ENCODE measurements around the gene CEP350. TPM values are rescaled to one million over a fixed set of nuclear protein-coding genes. Genes with fewer than 3 reads are reported as not detected.

The CEP350 gene
- polyA plus RNA-seq, 2 donors = 5.0 to 5.2 TPM

- no peaks in the 10 kb centered on the region for H3K9me3 ChIP-seq (ENCODE audit: control insufficient read depth in 2 of 2, insufficient read depth in 1 of 2, low read depth in 1 of 2, low read length in 1 of 2)
- peaks cover 0 to 2% of the 10 kb centered on the region in 2 donors for H3K36me3 ChIP-seq (ENCODE audit: control insufficient read depth in 2 of 2, insufficient read depth in 2 of 2, low read length in 1 of 2)
- 94 to 96% methylated on average over 3 of the region's 3 CpGs for WGBS, 2 donors
- H3K27ac ChIP-seq (ENCODE audit: low read depth in 2 of 2, low read length in 1 of 2) = no peak overlapping the region
- H3K4me1 ChIP-seq (ENCODE audit: control insufficient read depth in 2 of 2, insufficient read depth in 2 of 2, low read length in 1 of 2) = no peaks in the 10 kb centered on the region
- no peaks in the 10 kb centered on the region for H3K27me3 ChIP-seq (ENCODE audit: control insufficient read depth in 1 of 2, insufficient read depth in 2 of 2, low read length in 2 of 2)
- H3K4me3 ChIP-seq (ENCODE audit: low read depth in 1 of 2, low read length in 2 of 2) = no peak overlapping the region
Observed at GRCh38 chr1:180026556-180026955, 71.9 kb downstream of the CEP350 start.

GRCh38 chr1:180027949-180028445 is 73.4 kb downstream of the CEP350 start:
- H3K36me3 ChIP-seq (ENCODE audit: control insufficient read depth in 2 of 2, insufficient read depth in 2 of 2, low read length in 1 of 2) = no peaks in the 10 kb centered on the region
- peak overlapping the region in 1 of 2 donors; percentile 14 for H3K27ac ChIP-seq (ENCODE audit: low read depth in 2 of 2, low read length in 1 of 2)

GRCh38 chr1:180028864-180029263 is 74.3 kb downstream of the CEP350 start:
- no peak overlapping the region for H3K4me3 ChIP-seq (ENCODE audit: low read depth in 1 of 2, low read length in 2 of 2)
- H3K27me3 ChIP-seq (ENCODE audit: control insufficient read depth in 1 of 2, insufficient read depth in 2 of 2, low read length in 2 of 2) = no peaks in the 10 kb centered on the region
- H3K27ac ChIP-seq (ENCODE audit: low read depth in 2 of 2, low read length in 1 of 2) = no peak overlapping the region
- H3K4me1 ChIP-seq (ENCODE audit: control insufficient read depth in 2 of 2, insufficient read depth in 2 of 2, low read length in 1 of 2) = no peaks in the 10 kb centered on the region
- H3K9me3 ChIP-seq (ENCODE audit: control insufficient read depth in 2 of 2, insufficient read depth in 1 of 2, low read depth in 1 of 2, low read length in 1 of 2) = no peaks in the 10 kb centered on the region
- WGBS, 2 donors = 83 to 91% methylated on average over 1 of the region's 1 CpG
- H3K36me3 ChIP-seq (ENCODE audit: control insufficient read depth in 2 of 2, insufficient read depth in 2 of 2, low read length in 1 of 2) = peaks cover 0 to 2% of the 10 kb centered on the region in 2 donors

More at GRCh38 chr1:180027949-180028445, 73.4 kb downstream of the CEP350 start:
- Histone ChIP-seq H3K4me3 (ENCODE audit: low read depth in 1 of 2, low read length in 2 of 2) (no peak overlapping the region), H3K27me3 (ENCODE audit: control insufficient read depth in 1 of 2, insufficient read depth in 2 of 2, low read length in 2 of 2) (no peaks in the 10 kb centered on the region), H3K9me3 (ENCODE audit: control insufficient read depth in 2 of 2, insufficient read depth in 1 of 2, low read depth in 1 of 2, low read length in 1 of 2) (no peaks in the 10 kb centered on the region), H3K4me1 (ENCODE audit: control insufficient read depth in 2 of 2, insufficient read depth in 2 of 2, low read length in 1 of 2) (no peaks in the 10 kb centered on the region)
- WGBS, 2 donors = 72 to 73% methylated on average over 2 of the region's 2 CpGs

- H3K9me3 ChIP-seq (ENCODE audit: control insufficient read depth in 2 of 2, insufficient read depth in 1 of 2, low read depth in 1 of 2, low read length in 1 of 2) = no peaks in the 10 kb centered on the region
- H3K4me1 ChIP-seq (ENCODE audit: control insufficient read depth in 2 of 2, insufficient read depth in 2 of 2, low read length in 1 of 2) = no peaks in the 10 kb centered on the region
- H3K27ac ChIP-seq (ENCODE audit: low read depth in 2 of 2, low read length in 1 of 2) = no peak overlapping the region
- no peak overlapping the region for H3K4me3 ChIP-seq (ENCODE audit: low read depth in 1 of 2, low read length in 2 of 2)
- H3K27me3 ChIP-seq (ENCODE audit: control insufficient read depth in 1 of 2, insufficient read depth in 2 of 2, low read length in 2 of 2) = no peaks in the 10 kb centered on the region
- WGBS, 2 donors = 64 to 68% methylated on average over 7 of the region's 7 CpGs
- H3K36me3 ChIP-seq (ENCODE audit: control insufficient read depth in 2 of 2, insufficient read depth in 2 of 2, low read length in 1 of 2) = peaks cover 2 to 3% of the 10 kb centered on the region in 2 donors
Observed at GRCh38 chr1:180029524-180030135, 75.0 kb downstream of the CEP350 start.

- H3K9me3 ChIP-seq (ENCODE audit: control insufficient read depth in 2 of 2, insufficient read depth in 1 of 2, low read depth in 1 of 2, low read length in 1 of 2) = no peaks in the 10 kb centered on the region
- no peak overlapping the region for H3K27ac ChIP-seq (ENCODE audit: low read depth in 2 of 2, low read length in 1 of 2)
- no peak overlapping the region for H3K4me3 ChIP-seq (ENCODE audit: low read depth in 1 of 2, low read length in 2 of 2)
- WGBS, 2 donors = 82 to 91% methylated on average over 1 of the region's 1 CpG
- no peaks in the 10 kb centered on the region for H3K4me1 ChIP-seq (ENCODE audit: control insufficient read depth in 2 of 2, insufficient read depth in 2 of 2, low read length in 1 of 2)
- no peaks in the 10 kb centered on the region for H3K27me3 ChIP-seq (ENCODE audit: control insufficient read depth in 1 of 2, insufficient read depth in 2 of 2, low read length in 2 of 2)
- H3K36me3 ChIP-seq (ENCODE audit: control insufficient read depth in 2 of 2, insufficient read depth in 2 of 2, low read length in 1 of 2) = peaks cover 2 to 3% of the 10 kb centered on the region in 2 donors
Observed at GRCh38 chr1:180031664-180032063, 77.1 kb downstream of the CEP350 start.

GRCh38 chr1:180033390-180033789 is 78.8 kb downstream of the CEP350 start:
- H3K4me3 ChIP-seq (ENCODE audit: low read depth in 1 of 2, low read length in 2 of 2) = no peak overlapping the region
- no peaks in the 10 kb centered on the region for H3K4me1 ChIP-seq (ENCODE audit: control insufficient read depth in 2 of 2, insufficient read depth in 2 of 2, low read length in 1 of 2)
- 0 to 55% methylated on average over 1 of the region's 1 CpG for WGBS, 2 donors
- no peak overlapping the region for H3K27ac ChIP-seq (ENCODE audit: low read depth in 2 of 2, low read length in 1 of 2)
- no peaks in the 10 kb centered on the region for H3K9me3 ChIP-seq (ENCODE audit: control insufficient read depth in 2 of 2, insufficient read depth in 1 of 2, low read depth in 1 of 2, low read length in 1 of 2)
- H3K27me3 ChIP-seq (ENCODE audit: control insufficient read depth in 1 of 2, insufficient read depth in 2 of 2, low read length in 2 of 2) = no peaks in the 10 kb centered on the region
- peaks cover 2 to 3% of the 10 kb centered on the region in 2 donors for H3K36me3 ChIP-seq (ENCODE audit: control insufficient read depth in 2 of 2, insufficient read depth in 2 of 2, low read length in 1 of 2)

- no peak overlapping the region for H3K4me3 ChIP-seq (ENCODE audit: low read depth in 1 of 2, low read length in 2 of 2)
- 94 to 96% methylated on average over 3 of the region's 3 CpGs for WGBS, 2 donors
Observed at GRCh38 chr1:180040034-180040433, 85.4 kb downstream of the CEP350 start.

GRCh38 chr1:180041582-180041981 is 87.0 kb downstream of the CEP350 start:
- H3K4me3 ChIP-seq (ENCODE audit: low read depth in 1 of 2, low read length in 2 of 2) = no peak overlapping the region
- no peaks in the 10 kb centered on the region for H3K27me3 ChIP-seq (ENCODE audit: control insufficient read depth in 1 of 2, insufficient read depth in 2 of 2, low read length in 2 of 2)
- H3K9me3 ChIP-seq (ENCODE audit: control insufficient read depth in 2 of 2, insufficient read depth in 1 of 2, low read depth in 1 of 2, low read length in 1 of 2) = no peaks in the 10 kb centered on the region
- H3K27ac ChIP-seq (ENCODE audit: low read depth in 2 of 2, low read length in 1 of 2) = no peak overlapping the region
- 85 to 87% methylated on average over 5 of the region's 5 CpGs for WGBS, 2 donors
- H3K36me3 ChIP-seq (ENCODE audit: control insufficient read depth in 2 of 2, insufficient read depth in 2 of 2, low read length in 1 of 2) = peaks cover 0 to 5% of the 10 kb centered on the region in 2 donors
- no peaks in the 10 kb centered on the region for H3K4me1 ChIP-seq (ENCODE audit: control insufficient read depth in 2 of 2, insufficient read depth in 2 of 2, low read length in 1 of 2)

More at GRCh38 chr1:180040034-180040433, 85.4 kb downstream of the CEP350 start:
- H3K27me3 ChIP-seq (ENCODE audit: control insufficient read depth in 1 of 2, insufficient read depth in 2 of 2, low read length in 2 of 2) = no peaks in the 10 kb centered on the region
- peaks cover 0 to 5% of the 10 kb centered on the region in 2 donors for H3K36me3 ChIP-seq (ENCODE audit: control insufficient read depth in 2 of 2, insufficient read depth in 2 of 2, low read length in 1 of 2)
- H3K27ac ChIP-seq (ENCODE audit: low read depth in 2 of 2, low read length in 1 of 2) = no peak overlapping the region
- H3K9me3 ChIP-seq (ENCODE audit: control insufficient read depth in 2 of 2, insufficient read depth in 1 of 2, low read depth in 1 of 2, low read length in 1 of 2) = no peaks in the 10 kb centered on the region
- no peaks in the 10 kb centered on the region for H3K4me1 ChIP-seq (ENCODE audit: control insufficient read depth in 2 of 2, insufficient read depth in 2 of 2, low read length in 1 of 2)

- H3K27me3 ChIP-seq (ENCODE audit: control insufficient read depth in 1 of 2, insufficient read depth in 2 of 2, low read length in 2 of 2) = no peaks in the 10 kb centered on the region
- no peaks in the 10 kb centered on the region for H3K9me3 ChIP-seq (ENCODE audit: control insufficient read depth in 2 of 2, insufficient read depth in 1 of 2, low read depth in 1 of 2, low read length in 1 of 2)
- WGBS, 2 donors = 92 to 95% methylated on average over 3 of the region's 3 CpGs
- H3K36me3 ChIP-seq (ENCODE audit: control insufficient read depth in 2 of 2, insufficient read depth in 2 of 2, low read length in 1 of 2) = peaks cover 0 to 5% of the 10 kb centered on the region in 2 donors
- H3K27ac ChIP-seq (ENCODE audit: low read depth in 2 of 2, low read length in 1 of 2) = no peak overlapping the region
- no peak overlapping the region for H3K4me3 ChIP-seq (ENCODE audit: low read depth in 1 of 2, low read length in 2 of 2)
- H3K4me1 ChIP-seq (ENCODE audit: control insufficient read depth in 2 of 2, insufficient read depth in 2 of 2, low read length in 1 of 2) = no peaks in the 10 kb centered on the region
Observed at GRCh38 chr1:180042988-180043622, 88.5 kb downstream of the CEP350 start.

- Histone ChIP-seq H3K27ac (ENCODE audit: low read depth in 2 of 2, low read length in 1 of 2) (no peak overlapping the region), H3K4me1 (ENCODE audit: control insufficient read depth in 2 of 2, insufficient read depth in 2 of 2, low read length in 1 of 2) (no peaks in the 10 kb centered on the region), H3K27me3 (ENCODE audit: control insufficient read depth in 1 of 2, insufficient read depth in 2 of 2, low read length in 2 of 2) (no peaks in the 10 kb centered on the region), H3K4me3 (ENCODE audit: low read depth in 1 of 2, low read length in 2 of 2) (no peak overlapping the region), H3K9me3 (ENCODE audit: control insufficient read depth in 2 of 2, insufficient read depth in 1 of 2, low read depth in 1 of 2, low read length in 1 of 2) (no peaks in the 10 kb centered on the region), H3K36me3 (ENCODE audit: control insufficient read depth in 2 of 2, insufficient read depth in 2 of 2, low read length in 1 of 2) (peaks cover 0 to 5% of the 10 kb centered on the region in 2 donors)
Observed at GRCh38 chr1:180043785-180044184, 89.2 kb downstream of the CEP350 start.

Measured in esophagus (tissue), 2 donors.